GM23338 (cell line): ENCODE data around the gene FRZB. TPM values are rescaled to one million over a fixed set of nuclear protein-coding genes. Genes with fewer than 3 reads are reported as not detected.

Experiments used
- ATAC-seq: fragments of 200-7000 bp; cut with Tn5 transposase; 3 replicates; pipeline ENCODE4 v1.9.1; 2020
- DNase-seq: peaks from one replicate; pipeline ENCODE4 v3.0.0-alpha.2; 2015; ENCODE audit warnings: low spot score
- H2AFZ ChIP-seq: fragments of 200-600 bp; sonication (generic); 2 replicates; pipeline ENCODE4 v1.8.0; 2016; ENCODE audit warnings: antibody characterized with exemption, mild to moderate bottlenecking, moderate library complexity
- H3F3A ChIP-seq: fragments of 200-600 bp; sonication (generic); replicated peaks from 2 replicates; pipeline ENCODE4 v1.8.0; 2017; ENCODE audit warnings: antibody characterized with exemption, mixed run types, low read depth
- H3K27ac ChIP-seq: fragments of 200-600 bp; sonication (generic); 2 replicates; pipeline ENCODE4 v1.6.1; 2016; ENCODE audit warnings: low read depth
- H3K27me3 ChIP-seq: fragments of 200-600 bp; sonication (generic); 2 replicates; pipeline ENCODE4 v1.8.0; 2016; ENCODE audit warnings: mild to moderate bottlenecking, mixed run types, moderate library complexity; ENCODE audit not compliant: insufficient read depth
- H3K36me3 ChIP-seq: fragments of 200-600 bp; sonication (generic); 2 replicates; pipeline ENCODE4 v1.8.0; 2016; ENCODE audit warnings: mild to moderate bottlenecking; ENCODE audit not compliant: insufficient read depth
- H3K4me1 ChIP-seq: fragments of 200-600 bp; sonication (generic); 2 replicates; pipeline ENCODE4 v1.8.0; 2016; ENCODE audit warnings: mild to moderate bottlenecking, moderate library complexity; ENCODE audit not compliant: insufficient read depth
- H3K4me2 ChIP-seq: fragments of 200-600 bp; sonication (generic); 2 replicates; pipeline ENCODE4 v1.7.1; 2017; ENCODE audit warnings: mixed run types
- H3K4me3 ChIP-seq: fragments of 200-600 bp; sonication (generic); 2 replicates; pipeline ENCODE4 v1.6.1; 2016; ENCODE audit warnings: mixed run types
- H3K79me2 ChIP-seq: fragments of 200-600 bp; sonication (generic); replicated peaks from 2 replicates; pipeline ENCODE4 v1.8.0; 2017; ENCODE audit warnings: mild to moderate bottlenecking; ENCODE audit not compliant: insufficient read depth
- H3K9me2 ChIP-seq: fragments of 200-600 bp; sonication (generic); 2 replicates; pipeline ENCODE4 v1.8.0; 2017; ENCODE audit not compliant: insufficient read depth
- H4K20me1 ChIP-seq: fragments of 200-600 bp; sonication (generic); replicated peaks from 2 replicates; pipeline ENCODE4 v1.8.0; 2017; ENCODE audit warnings: mild to moderate bottlenecking; ENCODE audit not compliant: insufficient read depth
- H3K27ac Mint-ChIP-seq: 2 replicates; pipeline ENCODE4 v1.8.0; 2020; ENCODE audit warnings: inconsistent platforms, mild to moderate bottlenecking, moderate library complexity, mixed read lengths
- H3K27me3 Mint-ChIP-seq: 3 replicates; pipeline ENCODE4 v1.8.0; 2022; ENCODE audit warnings: low read depth, mild to moderate bottlenecking, moderate library complexity, mixed read lengths, inconsistent platforms; ENCODE audit not compliant: insufficient read depth, poor library complexity
- H3K36me3 Mint-ChIP-seq: 3 replicates; pipeline ENCODE4 v1.8.0; 2021; ENCODE audit warnings: low read depth, mild to moderate bottlenecking, inconsistent platforms, moderate library complexity, mixed read lengths
- H3K4me1 Mint-ChIP-seq: 3 replicates; pipeline ENCODE4 v1.8.0; 2020; ENCODE audit warnings: mild to moderate bottlenecking, inconsistent platforms, mixed read lengths
- H3K4me3 Mint-ChIP-seq: 3 replicates; pipeline ENCODE4 v1.8.0; 2021; ENCODE audit warnings: moderate library complexity, mild to moderate bottlenecking, inconsistent platforms, mixed read lengths
- H3K9me3 Mint-ChIP-seq: 3 replicates; pipeline ENCODE4 v1.8.0; 2020; ENCODE audit warnings: moderate library complexity, mild to moderate bottlenecking, inconsistent platforms, mixed read lengths
- EZH2 ChIP-seq: fragments of 200-600 bp; sonication (generic); IDR thresholded peaks from one replicate; pipeline ENCODE4 v1.8.0; 2017; ENCODE audit warnings: antibody characterized with exemption, mild to moderate bottlenecking, low read depth; ENCODE audit not compliant: unreplicated experiment
- EZH2phosphoT487 ChIP-seq: fragments of 200-600 bp; sonication (generic); IDR thresholded peaks from one replicate; pipeline ENCODE4 v1.8.1; 2018; ENCODE audit warnings: antibody characterized with exemption; ENCODE audit not compliant: unreplicated experiment
- JUNB ChIP-seq: IDR thresholded peaks from one replicate; pipeline ENCODE4 v1.6.1; 2016; ENCODE audit warnings: antibody characterized with exemption; ENCODE audit not compliant: unreplicated experiment
- NANOG ChIP-seq: IDR thresholded peaks from 2 replicates; pipeline ENCODE4 v1.6.1; 2016; ENCODE audit warnings: antibody characterized with exemption, borderline replicate concordance
- STAT1 ChIP-seq: IDR thresholded peaks from one replicate; pipeline ENCODE4 v1.6.1; 2016; ENCODE audit warnings: antibody characterized with exemption; ENCODE audit not compliant: unreplicated experiment
- ZNF331 ChIP-seq: fragments of 250-450 bp; sonication (Bioruptor Pico); IDR thresholded peaks from 2 replicates; pipeline ENCODE4 v1.5.0; 2020; ENCODE audit warnings: low read depth, mild to moderate bottlenecking, moderate library complexity
- polyA plus RNA-seq: library from polyadenylated mRNA; unstranded; fragments of >200 nt; fragmentation: Nextera tagmentation; extraction: Ambion mirVana; gene quantifications from 2 replicates; pipeline ENCODE4 v1.2.1, GENCODE V29; 2016
- total RNA-seq: library from RNA; depleted of rRNA; stranded (reverse); fragments of >200 nt; shearing (Covaris generic); gene quantifications from 2 replicates; pipeline ENCODE4 v1.2.3, GENCODE V29; 2014
- TF ChIP-seq, protein P1 (sequence below): fragments of 250-450 bp; sonication (Bioruptor Pico); IDR thresholded peaks from 2 replicates; pipeline ENCODE4 v1.5.0; 2020; ENCODE audit warnings: mild to moderate bottlenecking, moderate library complexity

FRZB gene
- total and polyA plus RNA-seq, 2 experiments from 2014 or later, result 0.52 to 1.2 TPM

GRCh38 chr2:182866095-182866460, 359 bp downstream of the FRZB start:
- Histone ChIP-seq H3K4me1 (peaks cover 14% of the 10 kb centered on the region), H3K9me2 (no peaks in the 10 kb centered on the region), H3F3A (0 out of 2 replicates have a peak, but pooled peaks cover 4% of the 10 kb centered on the region), H4K20me1 (no peaks in the 10 kb centered on the region), H3K4me2 (peak overlapping the region; percentile 100), H3K36me3 (no peaks in the 10 kb centered on the region), H3K79me2 (no peaks in the 10 kb centered on the region), H3K27me3 (peaks cover 41% of the 10 kb centered on the region), H2AFZ (peak overlapping the region; percentile 99), H3K4me3 (peak overlapping the region; percentile 94), H3K27ac (no peak overlapping the region)
- peak overlapping the region; percentile 88 for H3K4me3 Mint-ChIP-seq
- TF ChIP-seq ZNF331 (CRISPR knock-in tag) (no peak), NANOG (no peak), EZH2phosphoT487 (no peak), JUNB (no peak)
- TF ChIP-seq, protein P1, sequence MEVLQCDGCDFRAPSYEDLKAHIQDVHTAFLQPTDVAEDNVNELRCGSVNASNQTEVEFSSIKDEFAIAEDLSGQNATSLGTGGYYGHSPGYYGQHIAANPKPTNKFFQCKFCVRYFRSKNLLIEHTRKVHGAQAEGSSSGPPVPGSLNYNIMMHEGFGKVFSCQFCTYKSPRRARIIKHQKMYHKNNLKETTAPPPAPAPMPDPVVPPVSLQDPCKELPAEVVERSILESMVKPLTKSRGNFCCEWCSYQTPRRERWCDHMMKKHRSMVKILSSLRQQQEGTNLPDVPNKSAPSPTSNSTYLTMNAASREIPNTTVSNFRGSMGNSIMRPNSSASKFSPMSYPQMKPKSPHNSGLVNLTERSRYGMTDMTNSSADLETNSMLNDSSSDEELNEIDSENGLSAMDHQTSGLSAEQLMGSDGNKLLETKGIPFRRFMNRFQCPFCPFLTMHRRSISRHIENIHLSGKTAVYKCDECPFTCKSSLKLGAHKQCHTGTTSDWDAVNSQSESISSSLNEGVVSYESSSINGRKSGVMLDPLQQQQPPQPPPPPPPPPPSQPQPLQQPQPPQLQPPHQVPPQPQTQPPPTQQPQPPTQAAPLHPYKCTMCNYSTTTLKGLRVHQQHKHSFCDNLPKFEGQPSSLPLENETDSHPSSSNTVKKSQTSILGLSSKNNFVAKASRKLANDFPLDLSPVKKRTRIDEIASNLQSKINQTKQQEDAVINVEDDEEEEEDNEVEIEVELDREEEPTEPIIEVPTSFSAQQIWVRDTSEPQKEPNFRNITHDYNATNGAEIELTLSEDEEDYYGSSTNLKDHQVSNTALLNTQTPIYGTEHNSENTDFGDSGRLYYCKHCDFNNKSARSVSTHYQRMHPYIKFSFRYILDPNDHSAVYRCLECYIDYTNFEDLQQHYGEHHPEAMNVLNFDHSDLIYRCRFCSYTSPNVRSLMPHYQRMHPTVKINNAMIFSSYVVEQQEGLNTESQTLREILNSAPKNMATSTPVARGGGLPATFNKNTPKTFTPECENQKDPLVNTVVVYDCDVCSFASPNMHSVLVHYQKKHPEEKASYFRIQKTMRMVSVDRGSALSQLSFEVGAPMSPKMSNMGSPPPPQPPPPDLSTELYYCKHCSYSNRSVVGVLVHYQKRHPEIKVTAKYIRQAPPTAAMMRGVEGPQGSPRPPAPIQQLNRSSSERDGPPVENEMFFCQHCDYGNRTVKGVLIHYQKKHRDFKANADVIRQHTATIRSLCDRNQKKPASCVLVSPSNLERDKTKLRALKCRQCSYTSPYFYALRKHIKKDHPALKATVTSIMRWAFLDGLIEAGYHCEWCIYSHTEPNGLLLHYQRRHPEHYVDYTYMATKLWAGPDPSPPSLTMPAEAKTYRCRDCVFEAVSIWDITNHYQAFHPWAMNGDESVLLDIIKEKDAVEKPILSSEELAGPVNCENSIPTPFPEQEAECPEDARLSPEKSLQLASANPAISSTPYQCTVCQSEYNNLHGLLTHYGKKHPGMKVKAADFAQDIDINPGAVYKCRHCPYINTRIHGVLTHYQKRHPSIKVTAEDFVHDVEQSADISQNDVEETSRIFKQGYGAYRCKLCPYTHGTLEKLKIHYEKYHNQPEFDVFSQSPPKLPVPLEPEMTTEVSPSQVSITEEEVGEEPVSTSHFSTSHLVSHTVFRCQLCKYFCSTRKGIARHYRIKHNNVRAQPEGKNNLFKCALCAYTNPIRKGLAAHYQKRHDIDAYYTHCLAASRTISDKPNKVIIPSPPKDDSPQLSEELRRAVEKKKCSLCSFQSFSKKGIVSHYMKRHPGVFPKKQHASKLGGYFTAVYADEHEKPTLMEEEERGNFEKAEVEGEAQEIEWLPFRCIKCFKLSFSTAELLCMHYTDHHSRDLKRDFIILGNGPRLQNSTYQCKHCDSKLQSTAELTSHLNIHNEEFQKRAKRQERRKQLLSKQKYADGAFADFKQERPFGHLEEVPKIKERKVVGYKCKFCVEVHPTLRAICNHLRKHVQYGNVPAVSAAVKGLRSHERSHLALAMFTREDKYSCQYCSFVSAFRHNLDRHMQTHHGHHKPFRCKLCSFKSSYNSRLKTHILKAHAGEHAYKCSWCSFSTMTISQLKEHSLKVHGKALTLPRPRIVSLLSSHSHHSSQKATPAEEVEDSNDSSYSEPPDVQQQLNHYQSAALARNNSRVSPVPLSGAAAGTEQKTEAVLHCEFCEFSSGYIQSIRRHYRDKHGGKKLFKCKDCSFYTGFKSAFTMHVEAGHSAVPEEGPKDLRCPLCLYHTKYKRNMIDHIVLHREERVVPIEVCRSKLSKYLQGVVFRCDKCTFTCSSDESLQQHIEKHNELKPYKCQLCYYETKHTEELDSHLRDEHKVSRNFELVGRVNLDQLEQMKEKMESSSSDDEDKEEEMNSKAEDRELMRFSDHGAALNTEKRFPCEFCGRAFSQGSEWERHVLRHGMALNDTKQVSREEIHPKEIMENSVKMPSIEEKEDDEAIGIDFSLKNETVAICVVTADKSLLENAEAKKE (CRISPR knock-in tag), result no peak
- ATAC-seq (peak; percentile 51), DNase-seq (peak; percentile 57)
- H3K27ac Mint-ChIP-seq, result no peak overlapping the region
- H3K27me3 Mint-ChIP-seq, result peaks cover 29% of the 10 kb centered on the region
- no peaks in the 10 kb centered on the region; the same call in 2 of the 3 replicates for H3K36me3 Mint-ChIP-seq
- no peaks in the 10 kb centered on the region; the same call in 2 of the 3 replicates for H3K9me3 Mint-ChIP-seq
- H3K4me1 Mint-ChIP-seq, result peaks cover 16% of the 10 kb centered on the region

DNA sequence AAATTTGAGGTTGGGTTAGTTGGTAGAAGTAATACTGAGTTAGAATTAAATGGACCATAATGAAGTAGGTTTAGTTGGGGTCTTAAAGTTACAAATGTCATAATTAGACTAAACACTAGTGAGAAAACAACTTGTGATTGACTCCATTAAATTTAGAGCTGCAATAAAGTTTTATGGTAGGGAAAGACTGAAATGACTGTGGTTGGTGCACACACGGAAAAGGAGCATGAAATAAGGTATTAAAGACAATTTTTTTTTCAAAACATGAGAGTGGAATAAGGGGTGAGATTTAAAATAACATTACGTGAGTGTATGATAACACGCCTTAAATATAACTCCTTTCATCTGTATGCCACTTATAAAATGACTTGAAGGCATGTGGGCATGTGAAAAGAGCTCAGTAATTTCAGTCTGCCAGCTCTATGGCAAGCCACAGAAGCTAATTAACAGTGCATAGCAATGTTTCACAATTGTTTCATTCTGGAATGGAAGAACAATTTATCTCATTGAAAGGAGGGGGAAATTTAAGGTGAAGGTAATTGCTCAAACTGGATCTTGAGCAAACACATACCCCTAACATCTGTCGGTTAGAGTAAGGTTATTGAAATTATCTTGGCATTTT, 1.4 kb downstream of the FRZB start:
- TF ChIP-seq EZH2 (no peak), NANOG (no peak), STAT1 (no peak), JUNB (no peak)
- peaks cover 14% of the 10 kb centered on the region for H3K4me1 ChIP-seq
- no peak overlapping the region for H2AFZ ChIP-seq
- peaks cover 41% of the 10 kb centered on the region for H3K27me3 ChIP-seq
- no peaks in the 10 kb centered on the region for H3K79me2 ChIP-seq
- DNase-seq (no peak), ATAC-seq (no peak)
- H3K9me2 ChIP-seq, result no peaks in the 10 kb centered on the region
- Mint-ChIP-seq H3K9me3 (no peaks in the 10 kb centered on the region; the same call in 2 of the 3 replicates), H3K4me3 (no peak overlapping the region), H3K4me1 (peaks cover 16% of the 10 kb centered on the region), H3K27me3 (peaks cover 29% of the 10 kb centered on the region), H3K27ac (no peak overlapping the region), H3K36me3 (no peaks in the 10 kb centered on the region; the same call in 2 of the 3 replicates)
- H4K20me1 ChIP-seq, result no peaks in the 10 kb centered on the region
- H3K4me2 ChIP-seq, result no peak overlapping the region
- H3K4me3 ChIP-seq, result no peak overlapping the region
- no peak overlapping the region for H3K27ac ChIP-seq
- H3K36me3 ChIP-seq, result no peaks in the 10 kb centered on the region
- 0 out of 2 replicates have a peak, but pooled peaks cover 4% of the 10 kb centered on the region for H3F3A ChIP-seq
